Vagina (tissue), 2 donors: ENCODE results near the gene ZNF823.

ENCODE experiments used
- CTCF ChIP-seq, 3 experiments: fragments of 450-650 bp in 2 of 3; fragments of 200-600 bp in 1 of 3; sonication (generic) in 1 of 3; IDR thresholded peaks; one replicate each; pipeline ENCODE4 v1.5.1; 2017 to 2019; ENCODE audit warnings: antibody characterized with exemption in 3 of 3, mild to moderate bottlenecking in 2 of 3, moderate library complexity in 2 of 3
- POLR2AphosphoS5 ChIP-seq, 2 donors: sonication (generic); formaldehyde crosslinking; IDR thresholded peaks; one replicate each; pipeline ENCODE4 v1.9.0; 2017; ENCODE audit warnings: antibody characterized with exemption in 2 of 2, mild to moderate bottlenecking in 2 of 2, low read depth in 1 of 2; ENCODE audit not compliant: insufficient read depth in 1 of 2

GRCh38 chr19:11680689-11681302 lies 58.0 kb downstream of the ZNF823 start:
- TF ChIP-seq CTCF (IDR thresholded peaks at IDR 0.05) (no peak), POLR2AphosphoS5 (IDR thresholded peaks at IDR 0.05; ENCODE audit: insufficient read depth in 1 of 2, low read depth in 1 of 2) (no peak)
